ENCODE data around the gene HDC.

HDC gene

DNA sequence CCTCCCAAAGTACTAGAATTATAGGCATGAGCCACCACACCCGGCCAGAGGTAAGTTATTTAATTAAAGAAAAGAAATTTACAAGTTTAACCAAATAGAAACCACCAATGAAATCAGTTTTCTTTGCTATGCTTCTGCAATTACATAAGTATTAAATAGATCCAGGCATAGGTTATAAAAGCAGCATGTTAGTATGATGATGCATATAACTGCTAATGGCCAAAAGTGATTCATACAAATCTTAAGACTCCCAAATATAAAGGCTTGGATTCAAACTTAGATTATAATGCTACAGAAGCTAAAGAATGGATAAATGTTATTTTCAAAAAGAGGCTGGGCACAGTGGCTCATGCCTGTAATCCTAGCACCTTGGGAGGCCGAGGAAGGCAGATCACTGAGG is 32.8 kb upstream of the HDC start:
- Histone ChIP-seq H3K27me3 (no peaks in the 10 kb centered on the region), H3K27ac (no peak overlapping the region), H3K4me1 (ENCODE audit: control insufficient read depth in 1 of 2, insufficient read depth in 1 of 2, low read depth in 1 of 2, low read length in 1 of 2) (no peaks in the 10 kb centered on the region), H3K36me3 (peaks cover 32% of the 10 kb centered on the region), H3K4me3 (ENCODE audit: low read depth in 1 of 2, low read length in 1 of 2) (no peak overlapping the region), H3K9me3 (no peaks in the 10 kb centered on the region)
- TF ChIP-seq, protein P1, sequence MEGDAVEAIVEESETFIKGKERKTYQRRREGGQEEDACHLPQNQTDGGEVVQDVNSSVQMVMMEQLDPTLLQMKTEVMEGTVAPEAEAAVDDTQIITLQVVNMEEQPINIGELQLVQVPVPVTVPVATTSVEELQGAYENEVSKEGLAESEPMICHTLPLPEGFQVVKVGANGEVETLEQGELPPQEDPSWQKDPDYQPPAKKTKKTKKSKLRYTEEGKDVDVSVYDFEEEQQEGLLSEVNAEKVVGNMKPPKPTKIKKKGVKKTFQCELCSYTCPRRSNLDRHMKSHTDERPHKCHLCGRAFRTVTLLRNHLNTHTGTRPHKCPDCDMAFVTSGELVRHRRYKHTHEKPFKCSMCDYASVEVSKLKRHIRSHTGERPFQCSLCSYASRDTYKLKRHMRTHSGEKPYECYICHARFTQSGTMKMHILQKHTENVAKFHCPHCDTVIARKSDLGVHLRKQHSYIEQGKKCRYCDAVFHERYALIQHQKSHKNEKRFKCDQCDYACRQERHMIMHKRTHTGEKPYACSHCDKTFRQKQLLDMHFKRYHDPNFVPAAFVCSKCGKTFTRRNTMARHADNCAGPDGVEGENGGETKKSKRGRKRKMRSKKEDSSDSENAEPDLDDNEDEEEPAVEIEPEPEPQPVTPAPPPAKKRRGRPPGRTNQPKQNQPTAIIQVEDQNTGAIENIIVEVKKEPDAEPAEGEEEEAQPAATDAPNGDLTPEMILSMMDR (IDR thresholded peaks at IDR 0.05) = no peak

DNA sequence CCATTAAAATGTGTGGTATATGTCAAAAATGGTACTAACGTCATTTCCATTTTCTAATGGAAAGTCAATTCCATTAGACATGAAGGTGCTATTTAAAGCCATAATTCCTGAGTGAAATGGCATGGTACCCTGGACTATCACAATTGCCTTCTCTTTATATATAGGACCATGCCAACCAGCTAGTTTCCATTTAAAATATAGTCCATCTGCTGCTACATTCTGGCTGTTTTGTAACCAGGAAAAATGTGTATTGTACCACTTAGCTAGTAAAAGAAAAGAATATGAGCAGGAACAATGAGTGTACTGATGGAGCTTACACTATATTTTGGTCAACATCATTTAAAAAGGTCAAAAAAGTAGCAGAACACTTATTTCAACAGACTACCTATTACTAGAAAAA is 30.4 kb upstream of the HDC start:
- H3K27me3 ChIP-seq = no peaks in the 10 kb centered on the region
- TF ChIP-seq, protein P1 (IDR thresholded peaks at IDR 0.05) = no peak
- H3K36me3 ChIP-seq = peaks cover 20% of the 10 kb centered on the region
- no peaks in the 10 kb centered on the region for H3K4me1 ChIP-seq (ENCODE audit: control insufficient read depth in 1 of 2, insufficient read depth in 1 of 2, low read depth in 1 of 2, low read length in 1 of 2)
- no peak overlapping the region for H3K4me3 ChIP-seq (ENCODE audit: low read depth in 1 of 2, low read length in 1 of 2)
- no peaks in the 10 kb centered on the region for H3K9me3 ChIP-seq
- H3K27ac ChIP-seq = no peak overlapping the region

DNA sequence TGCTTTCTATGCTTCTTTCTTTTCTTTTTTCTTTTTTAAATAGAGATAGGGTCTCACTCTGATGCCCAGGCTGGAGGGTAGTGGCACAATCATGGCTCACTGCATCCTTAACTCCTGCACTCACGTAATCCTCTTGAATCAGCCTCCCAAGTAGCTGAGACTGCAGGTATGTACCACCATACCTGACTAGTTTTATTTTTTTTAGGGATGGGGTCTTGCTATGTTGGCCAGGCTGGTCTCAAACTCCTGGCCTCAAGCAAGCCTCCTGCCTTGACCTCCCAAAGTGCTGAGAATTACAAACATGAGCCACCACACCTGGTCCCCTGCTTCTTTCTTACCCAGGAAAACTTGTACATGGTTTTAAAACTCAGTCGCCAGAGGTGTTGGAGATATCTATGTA is 24.2 kb upstream of the HDC start:
- no peak overlapping the region for H3K4me3 ChIP-seq (ENCODE audit: low read depth in 1 of 2, low read length in 1 of 2)
- no peaks in the 10 kb centered on the region for H3K36me3 ChIP-seq
- H3K9me3 ChIP-seq = no peaks in the 10 kb centered on the region
- TF ChIP-seq, protein P1 (IDR thresholded peaks at IDR 0.05) = no peak
- no peak overlapping the region for H3K27ac ChIP-seq
- no peaks in the 10 kb centered on the region for H3K4me1 ChIP-seq (ENCODE audit: control insufficient read depth in 1 of 2, insufficient read depth in 1 of 2, low read depth in 1 of 2, low read length in 1 of 2)
- H3K27me3 ChIP-seq = no peaks in the 10 kb centered on the region

DNA sequence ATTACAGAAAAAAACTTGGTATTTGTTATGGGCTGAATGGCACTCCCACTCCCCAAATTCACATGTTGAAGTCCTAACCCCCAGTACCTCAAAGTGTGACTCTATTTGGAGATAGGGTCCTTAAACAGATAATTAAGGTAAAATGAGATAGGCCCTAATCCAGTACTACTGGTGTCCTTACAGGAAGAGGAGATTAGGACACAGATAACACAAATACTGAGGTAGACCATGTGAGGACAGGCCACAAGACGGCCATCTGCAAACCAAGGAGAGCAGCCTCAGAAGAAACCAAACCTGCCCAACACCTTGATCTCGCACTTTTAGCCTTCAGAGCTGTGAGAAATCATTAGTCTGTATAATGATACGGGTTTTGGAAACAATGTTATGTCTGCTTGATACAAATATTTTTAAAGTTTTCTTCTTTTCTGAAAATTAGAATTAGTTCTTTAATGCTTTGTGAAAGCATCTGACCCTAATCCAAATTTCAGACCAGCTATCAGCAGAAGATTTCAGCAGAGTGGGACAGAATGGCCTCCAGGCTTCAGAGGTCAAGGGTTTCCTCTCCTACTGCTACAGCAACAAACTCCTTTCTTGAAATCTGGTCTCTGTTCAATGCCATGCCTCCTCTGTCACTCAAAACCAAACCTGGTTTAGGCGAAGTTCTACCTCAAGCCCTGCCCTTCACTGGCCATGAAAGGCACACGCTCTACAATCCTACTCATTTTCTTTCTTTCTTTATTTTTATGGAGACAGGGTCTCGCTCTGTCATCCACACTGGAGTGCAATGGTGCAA is 22.0 kb upstream of the HDC start:
- H3K4me3 ChIP-seq (ENCODE audit: low read depth in 1 of 2, low read length in 1 of 2) = no peak overlapping the region
- no peaks in the 10 kb centered on the region for H3K4me1 ChIP-seq (ENCODE audit: control insufficient read depth in 1 of 2, insufficient read depth in 1 of 2, low read depth in 1 of 2, low read length in 1 of 2)
- H3K36me3 ChIP-seq = no peaks in the 10 kb centered on the region
- no peaks in the 10 kb centered on the region for H3K27me3 ChIP-seq
- H3K27ac ChIP-seq = no peak overlapping the region
- TF ChIP-seq, protein P1 (IDR thresholded peaks at IDR 0.05) = no peak
- H3K9me3 ChIP-seq = no peaks in the 10 kb centered on the region

DNA sequence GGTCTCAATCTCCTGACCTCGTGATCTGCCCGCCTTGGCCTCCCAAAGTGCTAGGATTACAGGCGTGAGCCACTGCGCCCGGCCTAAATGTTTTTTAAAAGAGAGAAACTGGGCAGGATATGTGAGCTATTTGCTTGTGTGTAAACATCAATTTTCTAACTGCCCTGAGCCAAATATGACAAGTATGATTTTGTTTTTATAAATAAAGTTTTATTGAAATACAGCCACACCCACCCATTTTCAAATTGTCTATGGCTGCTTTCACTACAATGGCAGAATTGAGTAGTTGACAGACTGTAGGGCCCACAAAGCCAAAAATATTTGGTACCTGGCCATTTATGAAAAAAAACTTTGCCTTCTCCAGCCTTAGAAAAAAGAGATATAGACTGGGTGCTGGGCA is 15.9 kb upstream of the HDC start:
- Histone ChIP-seq H3K27me3 (no peaks in the 10 kb centered on the region), H3K9me3 (no peaks in the 10 kb centered on the region)

More for the DNA sequence above, 15.9 kb upstream of the HDC start:
- Histone ChIP-seq H3K4me3 (ENCODE audit: low read depth in 1 of 2, low read length in 1 of 2) (no peak overlapping the region), H3K27ac (no peak overlapping the region), H3K4me1 (ENCODE audit: control insufficient read depth in 1 of 2, insufficient read depth in 1 of 2, low read depth in 1 of 2, low read length in 1 of 2) (peaks cover 25 to 28% of the 10 kb centered on the region in 2 experiments), H3K36me3 (no peaks in the 10 kb centered on the region)
- TF ChIP-seq, protein P1 (IDR thresholded peaks at IDR 0.05) = no peak
